Smooth muscle cell (in vitro differentiated cells): ENCODE data around the gene SECTM1. TPM values are rescaled to one million over a fixed set of nuclear protein-coding genes. Genes with fewer than 3 reads are reported as not detected.
"Not testable (repeated sequence)": the region's sequence is repeated elsewhere in the genome, so short reads cannot be mapped to it uniquely, and the experiment has no call there.

Experiments
- DNase-seq: peaks from one replicate; lab custom pipeline; 2025; ENCODE audit not compliant: unreplicated experiment; lab: John Stamatoyannopoulos, UW
- H2AFZ ChIP-seq: fragments of 200-600 bp; sonication (generic); 2 replicates; pipeline ENCODE4 v1.6.0; 2016; ENCODE audit warnings: antibody characterized with exemption, low read depth, mild to moderate bottlenecking
- H3F3A ChIP-seq: fragments of 200-600 bp; sonication (generic); 2 replicates; pipeline ENCODE4 v1.6.0; 2017; ENCODE audit warnings: antibody characterized with exemption, low read depth
- H3K27ac ChIP-seq: fragments of 200-600 bp; sonication (generic); 2 replicates; pipeline ENCODE4 v1.5.1; 2016; ENCODE audit warnings: low read depth, mild to moderate bottlenecking
- H3K27me3 ChIP-seq: fragments of 200-600 bp; sonication (generic); 2 replicates; pipeline ENCODE4 v1.6.1; 2016; ENCODE audit warnings: low read depth, mild to moderate bottlenecking
- H3K36me3 ChIP-seq: fragments of 200-600 bp; sonication (generic); 2 replicates; pipeline ENCODE4 v1.5.1; 2016; ENCODE audit warnings: low read depth
- H3K4me1 ChIP-seq: fragments of 200-600 bp; sonication (generic); 2 replicates; pipeline ENCODE4 v1.5.1; 2016; ENCODE audit warnings: low read depth
- H3K4me2 ChIP-seq: fragments of 200-600 bp; sonication (generic); 2 replicates; pipeline ENCODE4 v1.6.0; 2016; ENCODE audit warnings: mild to moderate bottlenecking
- H3K4me3 ChIP-seq: fragments of 200-600 bp; sonication (generic); 2 replicates; pipeline ENCODE4 v1.5.1; 2016; ENCODE audit warnings: mild to moderate bottlenecking
- H3K79me2 ChIP-seq: fragments of 200-600 bp; sonication (generic); 2 replicates; pipeline ENCODE4 v1.6.0; 2016; ENCODE audit warnings: low read depth, mild to moderate bottlenecking
- H3K9ac ChIP-seq: fragments of 200-600 bp; sonication (generic); 2 replicates; pipeline ENCODE4 v1.6.0; 2016; ENCODE audit warnings: low read depth
- H3K9me3 ChIP-seq: fragments of 200-600 bp; sonication (generic); replicated peaks from 2 replicates; pipeline ENCODE4 v1.5.1; 2016; ENCODE audit warnings: low read depth
- H4K20me1 ChIP-seq: fragments of 200-600 bp; sonication (generic); 2 replicates; pipeline ENCODE4 v1.6.0; 2016; ENCODE audit warnings: low read depth
- CTCF ChIP-seq: fragments of 200-600 bp; sonication (generic); IDR thresholded peaks from 2 replicates; pipeline ENCODE4 v1.5.1; 2017; ENCODE audit warnings: borderline replicate concordance, mild to moderate bottlenecking, antibody characterized with exemption; ENCODE audit not compliant: insufficient read depth, poor library complexity, severe bottlenecking
- WGBS: methylation state at CpG from one replicate; pipeline ENCODE4 v1.1.7; 2016; ENCODE audit warnings: low lambda C conversion rate; 5-methylcytosine and 5-hydroxymethylcytosine counted together
- polyA plus RNA-seq: library from polyadenylated mRNA; unstranded; fragments of >200 nt; fragmentation: Nextera tagmentation; extraction: Ambion mirVana; gene quantifications from 2 replicates; pipeline ENCODE4 v1.2.1, GENCODE V29; 2016
- total RNA-seq: library from RNA; depleted of rRNA; stranded (reverse); fragments of >200 nt; gene quantifications from 2 replicates; pipeline ENCODE4 v1.2.3, GENCODE V29; 2014

The SECTM1 gene
- total and polyA plus RNA-seq, 2 experiments from 2014 or later: 0.49 TPM; not detected in 1

DNA sequence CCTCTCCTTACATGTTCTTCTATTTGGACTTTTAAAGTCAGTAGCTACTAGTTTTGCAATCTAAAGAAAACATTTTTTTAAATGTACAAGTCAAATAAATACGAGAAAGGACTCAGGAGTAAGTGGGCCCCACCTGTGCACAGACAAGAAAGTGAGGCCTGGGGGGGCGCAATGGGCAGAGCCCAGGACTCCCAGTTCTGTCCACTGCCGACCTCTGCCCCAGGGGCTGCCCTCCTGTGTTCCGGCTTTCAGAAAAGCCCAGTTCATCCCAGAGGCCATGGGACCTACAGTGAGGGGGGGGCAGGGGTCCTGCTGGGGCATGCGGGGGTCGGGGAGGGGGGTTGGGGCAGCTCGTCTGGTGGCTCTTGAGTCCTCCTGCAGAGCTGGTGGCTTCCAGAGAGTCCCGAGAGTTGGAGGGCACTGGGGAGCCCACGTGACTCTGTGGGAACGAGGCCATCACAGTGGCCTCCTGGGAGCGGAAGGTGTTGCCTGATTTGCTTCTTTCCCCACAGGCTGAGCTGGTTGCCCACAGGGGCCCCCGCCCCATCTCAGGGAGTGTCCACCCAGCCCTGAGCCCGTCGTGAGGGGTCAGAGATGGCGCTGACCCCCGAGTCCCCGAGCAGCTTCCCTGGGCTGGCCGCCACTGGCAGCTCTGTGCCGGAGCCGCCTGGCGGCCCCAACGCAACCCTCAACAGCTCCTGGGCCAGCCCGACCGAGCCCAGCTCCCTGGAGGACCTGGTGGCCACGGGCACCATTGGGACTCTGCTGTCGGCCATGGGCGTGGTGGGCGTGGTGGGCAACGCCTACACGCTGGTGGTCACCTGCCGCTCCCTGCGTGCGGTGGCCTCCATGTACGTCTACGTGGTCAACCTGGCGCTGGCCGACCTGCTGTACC is 40.4 kb upstream of the SECTM1 start:
- no peaks in the 10 kb centered on the region for H4K20me1 ChIP-seq
- no peaks in the 10 kb centered on the region for H3K36me3 ChIP-seq
- no peak overlapping the region for H2AFZ ChIP-seq
- no peaks in the 10 kb centered on the region for H3K79me2 ChIP-seq
- no peaks in the 10 kb centered on the region for H3F3A ChIP-seq
- no peak overlapping the region for H3K27ac ChIP-seq
- no peak for DNase-seq
- no peak overlapping the region for H3K9ac ChIP-seq
- H3K4me3 ChIP-seq: no peak overlapping the region
- 96% methylated on average over 33 of the region's 37 CpGs for WGBS
- H3K4me1 ChIP-seq: no peaks in the 10 kb centered on the region
- no peaks in the 10 kb centered on the region for H3K9me3 ChIP-seq
- no peak for TF ChIP-seq CTCF
- H3K27me3 ChIP-seq: peaks cover 45% of the 10 kb centered on the region
- H3K4me2 ChIP-seq: no peak overlapping the region

- peaks cover 45% of the 10 kb centered on the region for H3K27me3 ChIP-seq
- H3K9me3 ChIP-seq: not testable (repeated sequence)
Measured at GRCh38 chr17:82373072-82373452, 39.5 kb upstream of the SECTM1 start.

GRCh38 chr17:82372249-82373071 is 38.9 kb upstream of the SECTM1 start:
- no peak for TF ChIP-seq CTCF
- no peak overlapping the region for H3K9ac ChIP-seq
- no peaks in the 10 kb centered on the region for H4K20me1 ChIP-seq
- H3F3A ChIP-seq: no peaks in the 10 kb centered on the region
- no peak overlapping the region for H3K27ac ChIP-seq
- H3K9me3 ChIP-seq: no peaks in the 10 kb centered on the region
- no peak overlapping the region for H3K4me3 ChIP-seq
- 50% methylated on average over 37 of the region's 41 CpGs for WGBS
- H3K4me1 ChIP-seq: no peaks in the 10 kb centered on the region
- H3K36me3 ChIP-seq: no peaks in the 10 kb centered on the region
- peaks cover 45% of the 10 kb centered on the region for H3K27me3 ChIP-seq
- H3K4me2 ChIP-seq: no peak overlapping the region
- no peaks in the 10 kb centered on the region for H3K79me2 ChIP-seq
- H2AFZ ChIP-seq: no peak overlapping the region
- no peak for DNase-seq

More at GRCh38 chr17:82373072-82373452, 39.5 kb upstream of the SECTM1 start:
- H3K4me3 ChIP-seq, H3K4me1 ChIP-seq, H3K79me2 ChIP-seq, DNase-seq, H3K9ac ChIP-seq, H3K36me3 ChIP-seq, H3K27ac ChIP-seq, H2AFZ ChIP-seq, H3F3A ChIP-seq, H3K4me2 ChIP-seq, H4K20me1 ChIP-seq: not testable (repeated sequence)
- 93% methylated on average over 10 of the region's 10 CpGs for WGBS
